ENCODE data around the gene LINC00305.

The LINC00305 gene

DNA sequence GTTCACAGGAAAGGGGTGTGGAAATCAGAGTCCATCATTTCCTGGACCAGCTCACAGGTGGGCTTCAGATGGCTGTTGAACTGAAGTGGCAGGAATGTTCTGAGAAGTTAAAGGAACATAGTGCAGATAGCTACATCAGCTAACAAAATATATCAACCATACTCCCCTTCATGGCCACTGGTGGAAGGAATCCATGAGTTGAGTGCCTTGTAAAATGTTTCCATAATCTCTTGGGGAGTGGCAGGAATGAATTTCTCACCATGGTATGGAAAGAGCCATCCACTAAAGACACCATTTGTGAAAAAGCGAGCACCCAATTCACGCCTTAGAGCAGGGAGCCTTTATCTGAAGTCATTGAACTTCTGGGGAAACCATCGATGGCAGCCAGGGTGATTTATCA is at the start of gene LINC00305:
Gene LINC00305, minus strand, starts transcription at position 101 of the 400 bp plus-strand sequence.
- DNase-seq (ENCODE audit: extremely low read depth, low read depth) = no peak
- H3K4me3 ChIP-seq (replicated peaks; ENCODE audit: low read depth, low read length) = no peak within 1 kb of the TSS
- TF ChIP-seq, protein P1, sequence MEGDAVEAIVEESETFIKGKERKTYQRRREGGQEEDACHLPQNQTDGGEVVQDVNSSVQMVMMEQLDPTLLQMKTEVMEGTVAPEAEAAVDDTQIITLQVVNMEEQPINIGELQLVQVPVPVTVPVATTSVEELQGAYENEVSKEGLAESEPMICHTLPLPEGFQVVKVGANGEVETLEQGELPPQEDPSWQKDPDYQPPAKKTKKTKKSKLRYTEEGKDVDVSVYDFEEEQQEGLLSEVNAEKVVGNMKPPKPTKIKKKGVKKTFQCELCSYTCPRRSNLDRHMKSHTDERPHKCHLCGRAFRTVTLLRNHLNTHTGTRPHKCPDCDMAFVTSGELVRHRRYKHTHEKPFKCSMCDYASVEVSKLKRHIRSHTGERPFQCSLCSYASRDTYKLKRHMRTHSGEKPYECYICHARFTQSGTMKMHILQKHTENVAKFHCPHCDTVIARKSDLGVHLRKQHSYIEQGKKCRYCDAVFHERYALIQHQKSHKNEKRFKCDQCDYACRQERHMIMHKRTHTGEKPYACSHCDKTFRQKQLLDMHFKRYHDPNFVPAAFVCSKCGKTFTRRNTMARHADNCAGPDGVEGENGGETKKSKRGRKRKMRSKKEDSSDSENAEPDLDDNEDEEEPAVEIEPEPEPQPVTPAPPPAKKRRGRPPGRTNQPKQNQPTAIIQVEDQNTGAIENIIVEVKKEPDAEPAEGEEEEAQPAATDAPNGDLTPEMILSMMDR (IDR thresholded peaks at IDR 0.05; ENCODE audit: low read depth, low read length, missing control alignments) = no peak

DNA sequence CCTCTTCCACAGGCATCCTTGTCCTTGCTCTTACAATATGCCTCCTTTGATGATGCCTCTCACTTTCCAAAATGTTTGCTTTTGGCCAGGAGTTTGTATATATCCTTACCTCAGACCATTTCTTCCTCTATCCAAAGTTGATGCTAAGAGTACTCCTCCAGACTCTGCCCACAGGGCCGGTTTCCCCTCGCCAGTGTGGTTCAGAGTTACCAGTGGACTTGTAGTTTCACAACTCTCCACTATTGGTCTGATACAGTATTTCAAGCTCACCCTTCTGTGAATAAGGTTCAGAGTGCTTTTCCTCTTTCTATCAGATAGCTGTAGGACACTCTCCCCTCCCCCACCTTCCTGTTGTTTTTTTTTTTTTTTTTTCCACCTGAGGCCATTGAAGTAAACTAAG is 42.2 kb upstream of the LINC00305 start:
- no peak overlapping the region for H3K4me3 ChIP-seq (replicated peaks; ENCODE audit: low read depth, low read length)
- DNase-seq (ENCODE audit: extremely low read depth, low read depth) = no peak
- TF ChIP-seq, protein P1 (IDR thresholded peaks at IDR 0.05; ENCODE audit: low read depth, low read length, missing control alignments) = no peak

GRCh38 chr18:64185987-64186386 is 37.1 kb upstream of the LINC00305 start:
- no peak for DNase-seq (ENCODE audit: extremely low read depth, low read depth)
- TF ChIP-seq, protein P1 (IDR thresholded peaks at IDR 0.05; ENCODE audit: low read depth, low read length, missing control alignments) = no peak

GRCh38 chr18:64183665-64184064 is 34.8 kb upstream of the LINC00305 start:
- no peak for DNase-seq (ENCODE audit: extremely low read depth, low read depth)
- TF ChIP-seq, protein P1 (IDR thresholded peaks at IDR 0.05; ENCODE audit: low read depth, low read length, missing control alignments) = no peak
- no peak overlapping the region for H3K4me3 ChIP-seq (replicated peaks; ENCODE audit: low read depth, low read length)

More at GRCh38 chr18:64185987-64186386, 37.1 kb upstream of the LINC00305 start:
- no peak overlapping the region for H3K4me3 ChIP-seq (replicated peaks; ENCODE audit: low read depth, low read length)

DNA sequence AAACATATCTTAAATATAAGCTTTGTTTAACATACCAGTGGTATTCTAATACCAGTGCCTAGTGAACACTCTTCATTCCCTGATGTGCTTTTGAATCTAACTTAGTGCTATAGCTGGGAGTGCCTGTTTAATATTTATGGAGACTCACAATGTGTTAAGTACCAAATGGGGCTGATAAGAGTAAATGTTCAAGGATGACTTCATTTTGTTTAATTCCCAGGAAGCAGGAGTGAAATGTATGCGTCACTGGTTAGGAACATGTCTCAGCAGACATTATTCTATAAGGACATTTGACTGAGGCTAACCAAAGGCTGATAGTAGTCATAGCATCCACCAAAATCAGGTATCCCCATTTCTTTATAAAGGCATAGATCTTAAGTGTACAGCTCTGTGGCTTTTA is 31.7 kb upstream of the LINC00305 start:
- H3K4me3 ChIP-seq (replicated peaks; ENCODE audit: low read depth, low read length) = no peak overlapping the region
- TF ChIP-seq, protein P1 (IDR thresholded peaks at IDR 0.05; ENCODE audit: low read depth, low read length, missing control alignments) = no peak
- DNase-seq (ENCODE audit: extremely low read depth, low read depth) = no peak

GRCh38 chr18:64180171-64180570 is 31.3 kb upstream of the LINC00305 start:
- no peak overlapping the region for H3K4me3 ChIP-seq (replicated peaks; ENCODE audit: low read depth, low read length)
- DNase-seq (ENCODE audit: extremely low read depth, low read depth) = no peak
- TF ChIP-seq, protein P1 (IDR thresholded peaks at IDR 0.05; ENCODE audit: low read depth, low read length, missing control alignments) = no peak

- no peak overlapping the region for H3K4me3 ChIP-seq (replicated peaks; ENCODE audit: low read depth, low read length)
- TF ChIP-seq, protein P1 (IDR thresholded peaks at IDR 0.05; ENCODE audit: low read depth, low read length, missing control alignments) = no peak
- DNase-seq (ENCODE audit: extremely low read depth, low read depth) = no peak
Measured at GRCh38 chr18:64179556-64180080, 30.7 kb upstream of the LINC00305 start.

Measured in HFF-Myc (cell line).